ENCODE measurements around the gene IL4.
A peak's percentile ranks its signal among the peaks of the same experiment; 100 is the strongest.

IL4 gene

GRCh38 chr5:132658381-132659302 is 15.1 kb upstream of the IL4 start:
- DNase-seq: no peak

DNA sequence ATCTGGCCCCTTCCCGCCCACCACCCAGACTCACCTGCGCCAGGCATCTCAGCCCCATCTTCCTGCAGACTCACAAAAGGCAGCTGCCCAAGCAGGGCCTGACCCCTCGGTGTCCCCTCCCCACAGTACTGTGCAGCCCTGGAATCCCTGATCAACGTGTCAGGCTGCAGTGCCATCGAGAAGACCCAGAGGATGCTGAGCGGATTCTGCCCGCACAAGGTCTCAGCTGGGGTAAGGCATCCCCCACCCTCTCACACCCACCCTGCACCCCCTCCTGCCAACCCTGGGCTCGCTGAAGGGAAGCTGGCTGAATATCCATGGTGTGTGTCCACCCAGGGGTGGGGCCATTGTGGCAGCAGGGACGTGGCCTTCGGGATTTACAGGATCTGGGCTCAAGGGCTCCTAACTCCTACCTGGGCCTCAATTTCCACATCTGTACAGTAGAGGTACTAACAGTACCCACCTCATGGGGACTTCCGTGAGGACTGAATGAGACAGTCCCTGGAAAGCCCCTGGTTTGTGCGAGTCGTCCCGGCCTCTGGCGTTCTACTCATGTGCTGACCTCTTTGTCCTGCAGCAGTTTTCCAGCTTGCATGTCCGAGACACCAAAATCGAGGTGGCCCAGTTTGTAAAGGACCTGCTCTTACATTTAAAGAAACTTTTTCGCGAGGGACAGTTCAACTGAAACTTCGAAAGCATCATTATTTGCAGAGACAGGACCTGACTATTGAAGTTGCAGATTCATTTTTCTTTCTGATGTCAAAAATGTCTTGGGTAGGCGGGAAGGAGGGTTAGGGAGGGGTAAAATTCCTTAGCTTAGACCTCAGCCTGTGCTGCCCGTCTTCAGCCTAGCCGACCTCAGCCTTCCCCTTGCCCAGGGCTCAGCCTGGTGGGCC is 13.9 kb upstream of the IL4 start:
- DNase-seq: no peak

- DNase-seq: no peak
These were observed 12.4 kb upstream of the IL4 start for GRCh38 chr5:132661231-132662003.

- DNase-seq: no peak
These were observed 11.8 kb upstream of the IL4 start for GRCh38 chr5:132662004-132662401.

- peak; percentile 15 for DNase-seq
These were observed 10.6 kb upstream of the IL4 start for GRCh38 chr5:132662925-132663770.

DNA sequence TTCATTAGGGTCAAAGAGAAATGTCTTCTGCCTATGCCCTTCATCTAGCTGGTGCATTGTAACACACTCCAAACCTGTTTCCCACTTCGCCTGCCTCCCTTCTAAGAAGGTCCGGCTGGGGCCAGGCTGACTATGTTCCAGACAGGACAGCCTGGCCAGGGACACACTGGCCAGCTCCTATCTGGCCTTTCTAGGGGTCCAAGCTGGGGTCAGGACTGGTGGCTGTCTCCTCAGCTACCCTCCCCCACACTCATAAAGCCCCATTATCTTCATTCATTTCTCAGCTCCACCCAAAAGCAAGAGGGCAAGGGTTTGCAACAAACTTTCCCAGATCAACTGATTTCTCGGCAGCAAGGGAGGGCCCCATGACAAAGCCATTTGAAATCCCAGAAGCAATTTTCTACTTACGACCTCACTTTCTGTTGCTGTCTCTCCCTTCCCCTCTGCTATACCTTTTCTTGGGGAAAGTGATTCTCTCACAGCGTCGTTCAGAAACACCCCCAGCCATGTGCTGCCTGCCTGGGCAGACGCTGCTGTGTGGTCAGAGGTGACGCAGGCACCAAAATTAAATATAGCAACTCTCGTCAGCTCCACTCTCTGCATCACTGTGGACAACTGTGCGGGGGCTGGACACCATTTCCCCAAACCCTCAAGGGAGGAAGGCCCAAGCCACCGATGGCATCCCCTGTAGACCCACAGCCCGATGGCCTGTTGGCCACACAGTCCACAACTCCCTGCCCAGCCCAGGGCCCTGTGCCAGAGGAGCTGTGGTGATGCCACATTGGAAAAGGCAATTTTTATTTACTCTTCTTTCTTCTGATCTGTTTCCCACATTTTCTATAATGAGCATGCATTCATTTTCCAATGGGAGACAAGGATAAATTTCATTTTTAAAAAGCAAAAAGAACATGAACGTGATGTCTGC is 9.8 kb upstream of the IL4 start:
- no peak for DNase-seq

DNA sequence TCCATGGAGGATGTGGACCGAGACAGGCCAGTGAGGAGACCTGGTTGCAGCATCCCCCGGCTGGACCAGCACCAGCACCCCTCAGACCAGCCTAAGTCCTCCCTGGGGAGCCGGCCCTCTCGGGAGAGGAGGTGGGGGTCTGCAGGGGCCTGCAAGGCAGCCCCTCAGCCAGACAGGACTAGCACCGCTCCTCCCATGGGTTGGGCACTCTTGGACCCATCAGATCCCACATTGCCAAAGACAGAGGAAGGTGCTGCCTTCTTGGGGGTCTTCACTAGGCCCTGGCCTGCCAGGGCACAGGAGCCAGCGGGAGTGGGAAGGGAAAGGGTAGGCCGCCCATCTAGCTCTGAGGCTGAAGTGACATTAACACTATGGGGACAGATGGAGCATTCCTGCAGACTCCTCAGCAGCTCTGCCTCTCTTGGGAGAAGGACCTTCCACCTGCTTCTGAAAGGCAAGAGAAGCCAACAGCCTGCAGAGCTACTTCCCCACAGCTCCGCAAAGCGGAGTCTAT is 9.0 kb upstream of the IL4 start:
- DNase-seq: no peak

- no peak for DNase-seq
These were observed 8.2 kb upstream of the IL4 start for GRCh38 chr5:132665574-132666080.

- DNase-seq: no peak
These were observed 7.3 kb upstream of the IL4 start for GRCh38 chr5:132666310-132667123.

DNA sequence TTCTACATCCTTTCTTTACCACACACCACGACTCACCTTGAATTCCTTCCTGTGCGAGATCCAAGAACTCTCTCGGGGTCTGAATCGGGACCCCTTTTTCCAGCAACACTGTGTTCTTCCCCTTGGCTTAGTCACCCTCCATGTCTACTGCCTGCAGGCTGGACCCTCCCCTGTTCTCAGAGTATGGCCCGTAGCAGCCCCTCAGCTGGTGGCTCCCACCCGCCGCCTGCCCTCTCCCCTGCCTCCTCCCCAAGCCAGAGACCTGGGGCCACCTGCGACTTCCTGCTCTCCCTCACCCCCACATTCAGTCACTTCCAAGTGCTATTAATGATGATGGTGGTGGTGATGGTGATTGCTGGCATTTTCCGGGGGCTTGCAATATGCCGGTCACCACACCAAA is 6.5 kb upstream of the IL4 start:
- no peak for DNase-seq

DNA sequence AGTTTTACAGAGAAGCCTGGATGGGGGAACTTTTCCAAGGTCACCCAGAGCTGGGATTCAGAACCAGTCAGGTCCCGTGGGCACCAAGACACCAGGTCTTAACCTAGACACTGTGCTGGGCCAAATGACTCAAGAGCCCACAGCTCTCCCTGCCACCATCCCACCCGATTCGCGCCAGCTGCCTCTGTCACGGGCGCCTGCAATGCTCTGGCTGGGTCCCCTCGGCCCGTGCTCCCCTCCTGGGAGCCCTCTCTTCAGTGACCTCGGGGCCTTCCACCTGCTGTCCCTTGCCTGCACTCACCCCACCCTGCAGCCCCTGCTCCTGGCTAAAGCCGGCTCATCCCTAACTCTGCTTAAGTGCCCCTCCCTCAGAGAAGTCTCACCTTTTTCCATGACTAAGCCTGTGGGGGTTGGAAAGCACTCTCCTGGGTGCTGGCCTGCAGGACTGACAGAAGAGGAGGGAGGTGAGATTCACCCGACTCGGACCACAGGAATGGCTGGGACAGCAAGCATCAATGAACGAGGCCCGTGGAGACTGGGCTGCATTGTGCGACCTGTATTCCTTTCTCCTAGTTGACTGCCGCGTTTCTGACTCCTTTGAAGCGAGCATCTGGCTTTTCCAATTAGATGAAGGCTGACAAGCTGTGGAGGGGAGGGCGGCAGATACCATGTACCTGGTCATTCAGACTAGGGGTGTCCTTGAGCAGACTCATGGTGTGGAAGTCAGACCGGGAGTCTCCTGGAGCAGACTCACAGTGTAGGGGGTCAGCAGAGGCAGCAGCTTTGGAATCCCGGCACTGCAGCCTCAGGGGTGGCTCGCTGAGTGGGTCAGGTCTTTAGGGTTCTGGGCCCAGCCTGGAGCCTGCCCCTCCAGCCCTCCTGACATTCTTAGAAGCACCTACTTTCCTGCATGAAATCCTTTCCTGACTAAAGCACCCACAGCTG is 5.8 kb upstream of the IL4 start:
- DNase-seq: no peak

- DNase-seq: no peak
These were observed 4.9 kb upstream of the IL4 start for GRCh38 chr5:132668706-132669454.

- DNase-seq: no peak
These were observed 4.4 kb upstream of the IL4 start for GRCh38 chr5:132669455-132669820.

GRCh38 chr5:132669966-132670882 is 3.6 kb upstream of the IL4 start:
- DNase-seq: no peak

- DNase-seq: no peak
These were observed 2.8 kb upstream of the IL4 start for GRCh38 chr5:132671000-132671399.

DNA sequence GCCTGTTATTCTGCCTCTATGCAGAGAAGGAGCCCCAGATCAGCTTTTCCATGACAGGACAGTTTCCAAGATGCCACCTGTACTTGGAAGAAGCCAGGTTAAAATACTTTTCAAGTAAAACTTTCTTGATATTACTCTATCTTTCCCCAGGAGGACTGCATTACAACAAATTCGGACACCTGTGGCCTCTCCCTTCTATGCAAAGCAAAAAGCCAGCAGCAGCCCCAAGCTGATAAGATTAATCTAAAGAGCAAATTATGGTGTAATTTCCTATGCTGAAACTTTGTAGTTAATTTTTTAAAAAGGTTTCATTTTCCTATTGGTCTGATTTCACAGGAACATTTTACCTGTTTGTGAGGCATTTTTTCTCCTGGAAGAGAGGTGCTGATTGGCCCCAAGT is 301 bp upstream of the IL4 start:
- no peak for DNase-seq

All from CD4-positive, alpha-beta T cell treated with Interleukin-6 for 4 hours (primary cell).